ENCODE measurements around the gene LARP4B.

Gene LARP4B

GRCh38 chr10:909831-910230 lies 21.7 kb downstream of the LARP4B start:
- DNase-seq (ENCODE audit: low spot score): no peak
- Histone ChIP-seq H2BK15ac (ENCODE audit: low read length) (no peak overlapping the region), H3K4me3 (ENCODE audit: low read length in 2 of 2) (no peak overlapping the region), H2AFZ (ENCODE audit: low read length) (no peak overlapping the region), H3K27me3 (ENCODE audit: control insufficient read depth in 3 of 3, insufficient read depth in 3 of 3, low read depth in 1 of 3, low read length in 3 of 3) (no peaks in the 10 kb centered on the region), H2AK5ac (ENCODE audit: low read depth, low read length) (no peak overlapping the region), H3K9ac (ENCODE audit: low read depth, low read length, poor library complexity) (no peak overlapping the region), H2BK120ac (ENCODE audit: low read depth, low read length) (no peak overlapping the region), H3K27ac (replicated peaks; ENCODE audit: low read length) (peak overlapping the region; percentile 52), H3K4ac (ENCODE audit: low read length) (no peak overlapping the region), H3K36me3 (replicated peaks in 1 of 2; ENCODE audit: control insufficient read depth in 2 of 2, insufficient read depth in 2 of 2, low read length in 2 of 2) (peaks cover 3 to 57% of the 10 kb centered on the region in 2 donors), H3K14ac (ENCODE audit: low read length) (no peak overlapping the region), H3K79me1 (ENCODE audit: low read depth, low read length) (peaks cover 4% of the 10 kb centered on the region), H3K23ac (ENCODE audit: low read depth, low read length, poor library complexity) (no peak overlapping the region), H3K4me2 (ENCODE audit: insufficient read depth, low read length, poor library complexity, severe bottlenecking) (no peak overlapping the region), H2BK12ac (ENCODE audit: low read length) (no peak overlapping the region), H3K9me3 (replicated peaks in 1 of 2; ENCODE audit: control insufficient read depth in 2 of 2, insufficient read depth in 1 of 2, low read depth in 1 of 2, low read length in 2 of 2) (peaks cover 0 to 8% of the 10 kb centered on the region in 2 donors), H3K4me1 (ENCODE audit: control insufficient read depth in 2 of 2, insufficient read depth in 1 of 2, low read depth in 1 of 2, low read length in 2 of 2) (peaks cover 0 to 10% of the 10 kb centered on the region in 2 donors), H4K8ac (ENCODE audit: low read depth, low read length) (no peak overlapping the region), H3K18ac (ENCODE audit: low read length) (no peak overlapping the region), H4K91ac (ENCODE audit: low read depth, low read length, poor library complexity) (no peak overlapping the region), H2BK5ac (ENCODE audit: low read length) (no peak overlapping the region)
- no CpG with 5 or more reads among the region's 3 CpGs for WGBS, 2 donors (ENCODE audit: extremely low coverage in 2 of 2, insufficient read length in 2 of 2, insufficient replicate concordance in 1 of 2)

- Histone ChIP-seq H3K4me1 (ENCODE audit: control insufficient read depth in 2 of 2, insufficient read depth in 1 of 2, low read depth in 1 of 2, low read length in 2 of 2) (peaks cover 0 to 10% of the 10 kb centered on the region in 2 donors), H2BK120ac (ENCODE audit: low read depth, low read length) (no peak overlapping the region), H3K4me3 (ENCODE audit: low read length in 2 of 2) (no peak overlapping the region), H3K27ac (replicated peaks; ENCODE audit: low read length) (no peak overlapping the region), H2BK5ac (ENCODE audit: low read length) (no peak overlapping the region), H2AFZ (ENCODE audit: low read length) (no peak overlapping the region), H3K23ac (ENCODE audit: low read depth, low read length, poor library complexity) (no peak overlapping the region), H3K14ac (ENCODE audit: low read length) (no peak overlapping the region), H3K79me1 (ENCODE audit: low read depth, low read length) (peaks cover 4% of the 10 kb centered on the region), H2BK12ac (ENCODE audit: low read length) (no peak overlapping the region), H3K9ac (ENCODE audit: low read depth, low read length, poor library complexity) (no peak overlapping the region), H4K8ac (ENCODE audit: low read depth, low read length) (no peak overlapping the region), H3K4ac (ENCODE audit: low read length) (no peak overlapping the region), H3K9me3 (replicated peaks in 1 of 2; ENCODE audit: control insufficient read depth in 2 of 2, insufficient read depth in 1 of 2, low read depth in 1 of 2, low read length in 2 of 2) (peaks cover 0 to 5% of the 10 kb centered on the region in 2 donors), H3K36me3 (replicated peaks in 1 of 2; ENCODE audit: control insufficient read depth in 2 of 2, insufficient read depth in 2 of 2, low read length in 2 of 2) (peaks cover 3 to 69% of the 10 kb centered on the region in 2 donors), H2AK5ac (ENCODE audit: low read depth, low read length) (no peak overlapping the region), H4K91ac (ENCODE audit: low read depth, low read length, poor library complexity) (no peak overlapping the region), H2BK15ac (ENCODE audit: low read length) (no peak overlapping the region), H3K4me2 (ENCODE audit: insufficient read depth, low read length, poor library complexity, severe bottlenecking) (no peak overlapping the region), H3K18ac (ENCODE audit: low read length) (no peak overlapping the region), H3K27me3 (ENCODE audit: control insufficient read depth in 3 of 3, insufficient read depth in 3 of 3, low read depth in 1 of 3, low read length in 3 of 3) (no peaks in the 10 kb centered on the region)
- no CpG with 5 or more reads among the region's 1 CpG for WGBS, 2 donors (ENCODE audit: extremely low coverage in 2 of 2, insufficient read length in 2 of 2, insufficient replicate concordance in 1 of 2)
- no peak for DNase-seq (ENCODE audit: low spot score)
Measured at GRCh38 chr10:905972-906371, 25.5 kb downstream of the LARP4B start.

- WGBS, 2 donors (ENCODE audit: extremely low coverage in 2 of 2, insufficient read length in 2 of 2, insufficient replicate concordance in 1 of 2): no CpG with 5 or more reads among the region's 3 CpGs
- Histone ChIP-seq H3K23ac (ENCODE audit: low read depth, low read length, poor library complexity) (no peak overlapping the region), H2AK5ac (ENCODE audit: low read depth, low read length) (no peak overlapping the region), H2BK120ac (ENCODE audit: low read depth, low read length) (no peak overlapping the region), H3K14ac (ENCODE audit: low read length) (no peak overlapping the region), H2BK5ac (ENCODE audit: low read length) (no peak overlapping the region), H3K4ac (ENCODE audit: low read length) (no peak overlapping the region), H3K18ac (ENCODE audit: low read length) (no peak overlapping the region), H3K9me3 (replicated peaks in 1 of 2; ENCODE audit: control insufficient read depth in 2 of 2, insufficient read depth in 1 of 2, low read depth in 1 of 2, low read length in 2 of 2) (peaks cover 0 to 5% of the 10 kb centered on the region in 2 donors), H4K8ac (ENCODE audit: low read depth, low read length) (no peak overlapping the region), H3K79me1 (ENCODE audit: low read depth, low read length) (peaks cover 4% of the 10 kb centered on the region), H3K9ac (ENCODE audit: low read depth, low read length, poor library complexity) (no peak overlapping the region), H3K4me3 (ENCODE audit: low read length in 2 of 2) (no peak overlapping the region), H2AFZ (ENCODE audit: low read length) (no peak overlapping the region), H3K36me3 (replicated peaks in 1 of 2; ENCODE audit: control insufficient read depth in 2 of 2, insufficient read depth in 2 of 2, low read length in 2 of 2) (peaks cover 3 to 65% of the 10 kb centered on the region in 2 donors), H3K27ac (replicated peaks; ENCODE audit: low read length) (no peak overlapping the region), H3K4me2 (ENCODE audit: insufficient read depth, low read length, poor library complexity, severe bottlenecking) (no peak overlapping the region), H2BK12ac (ENCODE audit: low read length) (no peak overlapping the region), H3K27me3 (ENCODE audit: control insufficient read depth in 3 of 3, insufficient read depth in 3 of 3, low read depth in 1 of 3, low read length in 3 of 3) (no peaks in the 10 kb centered on the region), H4K91ac (ENCODE audit: low read depth, low read length, poor library complexity) (no peak overlapping the region), H2BK15ac (ENCODE audit: low read length) (no peak overlapping the region), H3K4me1 (ENCODE audit: control insufficient read depth in 2 of 2, insufficient read depth in 1 of 2, low read depth in 1 of 2, low read length in 2 of 2) (peaks cover 0 to 7% of the 10 kb centered on the region in 2 donors)
- no peak for DNase-seq (ENCODE audit: low spot score)
Measured at GRCh38 chr10:905503-905902, 26.0 kb downstream of the LARP4B start.

GRCh38 chr10:904403-904802 lies 27.1 kb downstream of the LARP4B start:
- WGBS, 2 donors (ENCODE audit: extremely low coverage in 2 of 2, insufficient read length in 2 of 2, insufficient replicate concordance in 1 of 2): no CpG with 5 or more reads among the region's 5 CpGs
- Histone ChIP-seq H3K9ac (ENCODE audit: low read depth, low read length, poor library complexity) (no peak overlapping the region), H3K9me3 (replicated peaks in 1 of 2; ENCODE audit: control insufficient read depth in 2 of 2, insufficient read depth in 1 of 2, low read depth in 1 of 2, low read length in 2 of 2) (peaks cover 0 to 5% of the 10 kb centered on the region in 2 donors), H2BK12ac (ENCODE audit: low read length) (no peak overlapping the region), H3K14ac (ENCODE audit: low read length) (no peak overlapping the region), H3K4me1 (ENCODE audit: control insufficient read depth in 2 of 2, insufficient read depth in 1 of 2, low read depth in 1 of 2, low read length in 2 of 2) (peaks cover 0 to 2% of the 10 kb centered on the region in 2 donors), H2BK15ac (ENCODE audit: low read length) (no peak overlapping the region), H2BK120ac (ENCODE audit: low read depth, low read length) (no peak overlapping the region), H3K4me3 (ENCODE audit: low read length in 2 of 2) (no peak overlapping the region), H3K27me3 (ENCODE audit: control insufficient read depth in 3 of 3, insufficient read depth in 3 of 3, low read depth in 1 of 3, low read length in 3 of 3) (no peaks in the 10 kb centered on the region), H3K4ac (ENCODE audit: low read length) (no peak overlapping the region), H3K27ac (replicated peaks; ENCODE audit: low read length) (no peak overlapping the region), H3K4me2 (ENCODE audit: insufficient read depth, low read length, poor library complexity, severe bottlenecking) (no peak overlapping the region), H4K8ac (ENCODE audit: low read depth, low read length) (no peak overlapping the region), H3K18ac (ENCODE audit: low read length) (no peak overlapping the region), H2AFZ (ENCODE audit: low read length) (no peak overlapping the region), H4K91ac (ENCODE audit: low read depth, low read length, poor library complexity) (no peak overlapping the region), H3K79me1 (ENCODE audit: low read depth, low read length) (peaks cover 4% of the 10 kb centered on the region), H2BK5ac (ENCODE audit: low read length) (no peak overlapping the region), H3K23ac (ENCODE audit: low read depth, low read length, poor library complexity) (no peak overlapping the region), H2AK5ac (ENCODE audit: low read depth, low read length) (no peak overlapping the region), H3K36me3 (replicated peaks in 1 of 2; ENCODE audit: control insufficient read depth in 2 of 2, insufficient read depth in 2 of 2, low read length in 2 of 2) (peaks cover 3 to 59% of the 10 kb centered on the region in 2 donors)
- no peak for DNase-seq (ENCODE audit: low spot score)
